Lung (tissue), 12 donors: Measurements from ENCODE around the gene DIS3L2. TPM values are rescaled to one million over a fixed set of nuclear protein-coding genes. Genes with fewer than 3 reads are reported as not detected.

Experiments
- ATAC-seq: fragments of 200-7000 bp; cut with Tn5 transposase; one replicate; pipeline ENCODE4 v1.9.1; 2020; ENCODE audit warnings: moderate number of reproducible peaks; ENCODE audit not compliant: insufficient read depth, low FRiP score
- DNase-seq, 3 donors: peaks; one replicate each; pipeline ENCODE4 v3.0.0-alpha.2; 2013 to 2017
- H3K27ac ChIP-seq, 2 donors: one replicate each; pipeline ENCODE4 v1.5.1; 2013; ENCODE audit warnings: mild to moderate bottlenecking in 2 of 2, moderate library complexity in 2 of 2, control low read depth in 1 of 2, inconsistent platforms in 1 of 2, low read depth in 1 of 2, low read length in 1 of 2
- H3K27me3 ChIP-seq, 3 donors: one replicate each; pipeline ENCODE4 v1.5.1; 2013; ENCODE audit warnings: low read length in 2 of 3; ENCODE audit not compliant: control insufficient read depth in 3 of 3, insufficient read depth in 3 of 3
- H3K36me3 ChIP-seq, 4 donors: one replicate each; pipeline ENCODE4 v1.5.1; 2013; ENCODE audit warnings: low read length in 4 of 4, mild to moderate bottlenecking in 1 of 4, moderate library complexity in 1 of 4; ENCODE audit not compliant: control insufficient read depth in 4 of 4, insufficient read depth in 4 of 4
- H3K4me1 ChIP-seq, 5 donors: one replicate each; pipeline ENCODE4 v1.5.1; 2013; ENCODE audit warnings: low read length in 5 of 5, mild to moderate bottlenecking in 2 of 5, moderate library complexity in 1 of 5; ENCODE audit not compliant: control insufficient read depth in 5 of 5, insufficient read depth in 5 of 5
- H3K4me3 ChIP-seq: one replicate; pipeline ENCODE4 v1.5.1; 2013; ENCODE audit warnings: mild to moderate bottlenecking, control low read depth, moderate library complexity
- H3K9ac ChIP-seq, 2 donors: one replicate each; pipeline ENCODE4 v1.5.1; 2013; ENCODE audit warnings: low read length in 2 of 2, control low read depth in 1 of 2; ENCODE audit not compliant: insufficient read depth in 1 of 2
- H3K9me3 ChIP-seq, 4 donors: one replicate each; pipeline ENCODE4 v1.5.1; 2013; ENCODE audit warnings: low read length in 3 of 4, mild to moderate bottlenecking in 1 of 4, moderate library complexity in 1 of 4; ENCODE audit not compliant: control insufficient read depth in 4 of 4, insufficient read depth in 3 of 4
- WGBS, 2 donors: extraction: QIAGEN DNeasy Blood & Tissue Kit; methylation state at CpG; one replicate each; pipeline ENCODE4 v1.1.7; 2013; 5-methylcytosine and 5-hydroxymethylcytosine counted together
- polyA plus RNA-seq, 2 donors: library from polyadenylated mRNA; stranded (reverse); fragments of 200-250 nt; gene quantifications; one replicate each; pipeline ENCODE4 v1.2.1, GENCODE V29; 2013
- total RNA-seq, 2 donors: library from RNA; depleted of rRNA in 1 of 2; stranded (reverse); fragments of >200 nt in 1 of 2; gene quantifications; one replicate each; pipeline ENCODE4 v1.2.1, GENCODE V29; 2014 to 2021
- TF ChIP-seq, protein P1 (sequence below): IDR thresholded peaks from 2 replicates; pipeline ENCODE4 v1.5.1; 2012; ENCODE audit warnings: mild to moderate bottlenecking; ENCODE audit errors: control extremely low read depth, extremely low read depth
- donor health status: control.
- donor health status: control.
- donor health status: Bipolar disorder and iron deficiency.
- donor health status: healthy.
- donor health status: DM: yes; HTN: yes; CAD: no.

Gene DIS3L2
- total and polyA plus RNA-seq, 4 donors: 12.7 to 41.0 (median 31.1) TPM

DNA sequence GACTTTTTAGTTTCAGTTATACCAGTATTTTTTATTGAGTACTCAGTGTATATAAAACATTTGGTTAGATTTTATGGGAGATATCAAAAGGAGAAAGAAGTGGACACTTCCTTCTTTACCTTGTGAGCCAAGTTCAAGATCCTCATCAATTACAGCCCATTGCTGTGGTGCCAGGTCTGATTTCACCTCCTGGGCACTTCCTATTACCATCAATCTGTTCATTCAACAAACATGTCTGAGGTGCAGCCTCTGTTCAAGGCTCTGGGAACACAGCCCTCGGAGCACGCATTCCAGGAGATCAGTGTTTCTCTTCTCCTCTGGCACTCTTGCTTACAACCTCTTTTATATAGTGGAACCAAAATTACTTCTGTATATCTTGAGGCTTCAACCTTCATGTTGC is 245.7 kb downstream of the DIS3L2 start:
- DNase-seq (no peak), ATAC-seq (no peak)
- Histone ChIP-seq H3K27me3 (no peaks in the 10 kb centered on the region), H3K27ac (no peak overlapping the region), H3K9me3 (no peaks in the 10 kb centered on the region), H3K36me3 (peaks cover 0 to 9% (median 6%) of the 10 kb centered on the region in 4 donors), H3K4me3 (no peak overlapping the region), H3K4me1 (peaks cover 0 to 3% (median 0%) of the 10 kb centered on the region in 5 donors), H3K9ac (no peak overlapping the region)
- TF ChIP-seq, protein P1, sequence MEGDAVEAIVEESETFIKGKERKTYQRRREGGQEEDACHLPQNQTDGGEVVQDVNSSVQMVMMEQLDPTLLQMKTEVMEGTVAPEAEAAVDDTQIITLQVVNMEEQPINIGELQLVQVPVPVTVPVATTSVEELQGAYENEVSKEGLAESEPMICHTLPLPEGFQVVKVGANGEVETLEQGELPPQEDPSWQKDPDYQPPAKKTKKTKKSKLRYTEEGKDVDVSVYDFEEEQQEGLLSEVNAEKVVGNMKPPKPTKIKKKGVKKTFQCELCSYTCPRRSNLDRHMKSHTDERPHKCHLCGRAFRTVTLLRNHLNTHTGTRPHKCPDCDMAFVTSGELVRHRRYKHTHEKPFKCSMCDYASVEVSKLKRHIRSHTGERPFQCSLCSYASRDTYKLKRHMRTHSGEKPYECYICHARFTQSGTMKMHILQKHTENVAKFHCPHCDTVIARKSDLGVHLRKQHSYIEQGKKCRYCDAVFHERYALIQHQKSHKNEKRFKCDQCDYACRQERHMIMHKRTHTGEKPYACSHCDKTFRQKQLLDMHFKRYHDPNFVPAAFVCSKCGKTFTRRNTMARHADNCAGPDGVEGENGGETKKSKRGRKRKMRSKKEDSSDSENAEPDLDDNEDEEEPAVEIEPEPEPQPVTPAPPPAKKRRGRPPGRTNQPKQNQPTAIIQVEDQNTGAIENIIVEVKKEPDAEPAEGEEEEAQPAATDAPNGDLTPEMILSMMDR: no peak
- 70 to 80% methylated on average over 2 of the region's 2 CpGs for whole genome bisulfite sequencing, 2 donors

DNA sequence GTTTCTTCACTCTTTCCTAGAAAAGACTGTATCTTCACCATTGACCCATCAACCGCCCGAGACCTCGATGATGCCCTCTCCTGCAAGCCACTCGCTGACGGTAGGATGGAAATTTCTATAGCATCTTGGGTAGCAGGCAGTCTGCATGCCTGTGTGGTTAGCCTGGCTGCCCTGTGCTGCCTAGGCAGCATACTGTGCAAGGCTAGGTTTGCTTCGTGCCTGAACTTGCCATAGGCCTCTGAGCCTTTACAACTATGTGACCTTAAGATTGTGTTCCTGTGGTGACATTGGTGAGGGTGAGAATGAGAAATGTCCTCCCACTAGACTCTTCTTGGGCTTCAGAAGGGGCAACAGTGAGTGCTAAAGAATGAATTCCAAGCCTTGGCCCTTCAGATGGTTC is 248.8 kb downstream of the DIS3L2 start:
- no peaks in the 10 kb centered on the region for H3K9me3 ChIP-seq

DNA sequence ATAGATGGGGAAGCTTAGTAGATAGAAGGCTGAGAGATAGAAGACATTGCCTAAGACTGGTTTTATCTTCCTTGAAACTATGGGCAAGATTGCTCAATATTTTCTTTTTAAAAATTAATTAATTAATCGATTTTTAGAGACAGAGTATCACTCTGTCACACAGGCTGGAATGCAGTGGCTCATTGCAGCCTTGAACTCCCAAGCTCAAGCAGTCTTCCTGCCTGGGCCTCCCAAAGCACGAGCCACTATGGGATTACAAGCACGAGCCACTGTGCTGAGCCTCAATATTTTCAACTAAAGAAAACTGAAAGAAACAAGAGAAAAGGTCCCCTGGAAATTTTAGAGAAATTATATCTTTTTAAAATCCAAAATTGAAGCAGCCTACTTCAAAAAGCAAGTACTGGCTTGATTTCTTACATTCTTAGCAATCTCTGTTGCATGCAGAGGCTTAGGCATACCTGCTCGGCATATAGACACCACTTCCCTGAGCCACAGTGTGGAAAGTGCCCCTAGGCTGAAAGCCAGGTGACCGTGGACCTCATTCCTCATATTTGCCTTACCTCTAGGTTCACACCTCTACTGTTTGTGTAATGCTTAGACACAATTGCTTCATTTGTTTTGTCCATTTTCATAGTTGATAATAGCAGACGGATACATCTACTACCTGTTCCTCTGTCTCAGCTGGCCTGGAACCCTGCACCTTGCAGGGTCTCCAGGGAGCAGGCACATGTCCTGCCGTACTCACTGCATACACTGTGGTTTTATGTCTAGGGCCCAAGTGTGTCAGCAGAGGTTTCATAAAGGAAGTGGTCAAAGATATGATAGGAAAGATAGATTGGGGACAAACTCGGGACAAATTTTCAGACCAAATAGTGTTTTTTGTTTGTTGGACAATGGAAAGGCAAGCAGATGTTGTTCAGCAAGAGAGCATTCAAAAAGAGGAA is 250.5 kb downstream of the DIS3L2 start:
- no peaks in the 10 kb centered on the region for H3K9me3 ChIP-seq
- H3K36me3 ChIP-seq: peaks cover under 1 to 9% (median 6%) of the 10 kb centered on the region in 4 donors
- TF ChIP-seq, protein P1: no peak
- WGBS, 2 donors: 78 to 84% methylated on average over 8 of the region's 8 CpGs
- no peak overlapping the region for H3K9ac ChIP-seq
- no peak overlapping the region for H3K4me3 ChIP-seq
- ATAC-seq: no peak
- no peaks in the 10 kb centered on the region for H3K4me1 ChIP-seq
- no peak for DNase-seq
- H3K27ac ChIP-seq: no peak overlapping the region
- no peaks in the 10 kb centered on the region for H3K27me3 ChIP-seq

More for the DNA sequence above, 248.8 kb downstream of the DIS3L2 start:
- Histone ChIP-seq H3K4me3 (no peak overlapping the region), H3K9ac (no peak overlapping the region), H3K4me1 (no peaks in the 10 kb centered on the region), H3K36me3 (peaks cover 0 to 9% (median 6%) of the 10 kb centered on the region in 4 donors), H3K27me3 (no peaks in the 10 kb centered on the region), H3K27ac (no peak overlapping the region)
- no peak for ATAC-seq
- TF ChIP-seq, protein P1: no peak
- WGBS, 2 donors: 97 to 99% methylated on average over 6 of the region's 6 CpGs
- no peak for DNase-seq
